RPMI7951 (cell line): ENCODE results near the gene MRTO4. TPM values are rescaled to one million over a fixed set of nuclear protein-coding genes. Genes with fewer than 3 reads are reported as not detected.
A peak's percentile ranks its signal among the peaks of the same experiment; 100 is the strongest.

Experiments
- DNase-seq: peaks from one replicate; pipeline ENCODE4 v3.0.0-alpha.2; 2012; ENCODE audit warnings: low read depth
- total RNA-seq: library from RNA; depleted of rRNA; stranded (reverse); fragments of >200 nt; shearing (Covaris generic); gene quantifications from 2 replicates; pipeline ENCODE4 v1.2.3, GENCODE V29; 2014; rRNA removed

The MRTO4 gene
- total RNA-seq, 1 experiment from 2014 or later, result 42.5 TPM

GRCh38 chr1:19309123-19309813 is 57.7 kb downstream of the MRTO4 start:
- DNase-seq, result peak; percentile 63

Other genes starting within 250 kb of the MRTO4 start
- gene UBR4, start 41.5 kb upstream of the MRTO4 start, total RNA-seq, result 45.4 and 60.2 TPM in 2 replicates
- gene EMC1, start 281 bp upstream of the MRTO4 start, total RNA-seq, result 68.7 and 71.3 TPM in 2 replicates
- 0.68 and 0.84 TPM in 2 replicates for gene AKR7A3, start 37.0 kb downstream of the MRTO4 start, total RNA-seq
- gene AKR7A2, start 60.3 kb downstream of the MRTO4 start, total RNA-seq, result 128 and 181 TPM in 2 replicates
- gene SLC66A1, start 60.5 kb downstream of the MRTO4 start, total RNA-seq, result 15.4 and 18.4 TPM in 2 replicates
- gene CAPZB, start 233.7 kb downstream of the MRTO4 start, total RNA-seq, result 324 and 335 TPM in 2 replicates